HG02623 (cell line): ENCODE results near the gene DNAJA4.
"Not testable (repeated sequence)": the region's sequence is repeated elsewhere in the genome, so short reads cannot be mapped to it uniquely, and the experiment has no call there.

Experiments
- ATAC-seq: cut with Tn5 transposase; IDR thresholded peaks from one replicate; pipeline ENCODE4 v1.9.1; 2021; ENCODE audit warnings: moderate library complexity; ENCODE audit not compliant: unreplicated experiment

The DNAJA4 gene

GRCh38 chr15:78243491-78243941 is 20.8 kb upstream of the DNAJA4 start:
- no peak for ATAC-seq

DNA sequence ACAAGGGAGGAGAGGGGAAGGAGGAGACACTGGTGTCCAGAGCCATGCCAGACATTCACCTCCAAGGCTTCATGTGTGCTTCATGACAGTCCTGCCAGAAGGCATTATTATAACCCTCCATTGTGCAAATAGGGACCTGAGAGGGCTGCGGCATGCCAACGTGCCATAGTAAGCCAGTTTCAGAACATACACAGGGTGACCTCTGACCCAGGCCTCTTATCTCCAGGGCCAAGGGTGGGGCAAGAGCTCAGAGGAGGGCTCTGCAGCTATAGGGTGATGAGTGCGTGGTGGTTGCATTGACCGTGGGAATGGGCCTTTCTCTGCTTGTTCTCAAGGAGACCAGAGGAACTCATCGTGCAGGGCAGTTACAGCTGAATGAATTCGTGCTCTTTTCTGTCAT is 20.3 kb upstream of the DNAJA4 start:
- ATAC-seq, result no peak

- no peak for ATAC-seq
These were observed 19.5 kb upstream of the DNAJA4 start for GRCh38 chr15:78244893-78245292.

DNA sequence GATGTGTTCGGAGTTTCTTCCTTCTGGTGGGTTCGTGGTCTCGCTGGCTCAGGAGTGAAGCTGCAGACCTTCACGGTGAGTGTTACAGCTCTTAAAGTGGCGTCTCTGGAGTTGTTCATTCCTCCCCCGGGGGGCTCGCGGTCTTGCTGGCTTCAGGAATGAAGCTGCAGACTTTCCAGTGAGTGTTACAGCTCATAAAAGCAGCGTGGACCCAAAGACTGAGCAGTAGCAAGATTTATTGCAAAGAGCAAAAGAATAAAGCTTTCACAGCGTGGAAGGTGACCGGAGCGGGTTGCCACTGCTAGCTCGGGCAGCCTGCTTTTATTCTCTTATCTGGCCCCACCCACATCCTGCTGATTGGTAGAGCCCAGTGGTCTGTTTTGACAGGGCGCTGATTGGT is 19.0 kb upstream of the DNAJA4 start:
- ATAC-seq, result not testable (repeated sequence)

GRCh38 chr15:78245976-78246620 is 18.3 kb upstream of the DNAJA4 start:
- not testable (repeated sequence) for ATAC-seq

GRCh38 chr15:78247911-78248310 is 16.5 kb upstream of the DNAJA4 start:
- ATAC-seq, result no peak

DNA sequence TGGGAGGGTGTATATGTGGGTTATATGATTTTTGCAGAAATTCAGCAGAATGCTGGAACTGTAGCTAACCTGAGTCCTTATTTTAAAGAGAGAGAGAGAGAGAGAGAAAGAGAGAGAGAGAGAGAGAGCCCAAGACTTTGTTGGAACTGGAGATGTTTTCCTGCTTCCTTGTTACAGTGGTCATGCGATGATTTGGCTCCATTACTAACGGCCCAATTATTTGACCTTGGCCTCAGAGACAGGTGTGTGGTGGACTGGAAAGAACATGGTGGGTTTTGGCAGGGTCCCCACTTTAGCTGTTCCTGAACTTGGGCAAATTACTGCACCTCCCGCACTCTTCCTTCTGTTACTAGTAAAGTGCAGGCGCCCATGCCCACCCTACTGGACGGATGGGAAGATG is 15.2 kb upstream of the DNAJA4 start:
- ATAC-seq, result no peak

DNA sequence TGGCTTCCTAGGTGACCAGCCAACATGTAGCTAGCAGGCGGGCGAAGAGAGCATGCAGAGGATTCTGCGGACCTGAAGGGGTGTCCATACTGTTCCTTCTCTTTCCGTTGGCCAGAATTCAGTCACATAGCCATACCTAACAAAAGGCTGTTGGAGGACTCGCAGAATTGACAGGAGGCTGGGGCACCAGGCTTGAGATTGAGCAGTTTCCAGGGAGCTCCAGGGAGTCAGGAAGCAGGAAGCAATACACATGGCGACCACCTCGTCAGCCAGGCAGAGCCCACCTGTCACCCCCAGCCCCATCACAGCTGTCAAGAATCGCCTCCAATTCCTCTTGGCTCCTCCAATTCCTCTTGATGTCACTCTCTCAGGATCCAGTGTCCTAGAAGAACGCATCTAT is 13.2 kb upstream of the DNAJA4 start:
- no peak for ATAC-seq

GRCh38 chr15:78255421-78256043 is 8.8 kb upstream of the DNAJA4 start:
- no peak for ATAC-seq

DNA sequence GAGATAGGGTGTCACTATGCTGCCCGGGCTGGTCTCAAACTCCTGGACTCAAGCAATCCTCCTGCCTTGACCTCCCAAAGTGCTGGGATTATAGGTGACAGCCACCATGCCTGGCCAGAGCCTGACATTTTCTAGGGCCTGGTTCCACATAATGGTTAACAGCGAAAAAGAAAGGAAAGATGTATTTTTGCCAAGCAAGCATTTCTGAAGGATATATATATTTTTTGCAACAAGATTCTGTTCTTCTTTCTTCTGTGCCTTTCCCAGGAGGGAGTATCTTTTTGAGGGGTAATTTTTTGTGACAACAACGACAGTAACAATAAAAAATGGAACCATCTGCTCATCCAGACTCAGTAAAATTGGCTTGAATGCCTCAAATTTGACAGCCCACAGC is 8.3 kb upstream of the DNAJA4 start:
- no peak for ATAC-seq

DNA sequence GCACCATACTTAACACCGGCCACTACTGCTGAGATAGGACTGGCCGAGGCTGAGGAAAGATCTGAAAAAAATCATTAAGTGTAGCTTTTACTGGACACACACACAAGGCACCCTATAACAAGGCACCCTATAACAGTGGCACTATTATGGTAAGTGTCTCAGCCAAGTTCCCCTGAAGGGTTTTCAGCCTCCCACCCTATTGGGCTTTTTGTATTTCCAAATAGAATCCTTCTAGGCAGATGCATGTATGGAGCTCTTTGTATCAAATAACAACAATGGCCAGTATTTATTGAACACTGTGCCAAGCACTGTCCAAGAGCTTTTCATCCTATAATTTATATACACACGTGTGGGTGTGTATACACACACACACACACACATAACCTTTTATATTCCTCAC is 6.7 kb upstream of the DNAJA4 start:
- no peak for ATAC-seq

GRCh38 chr15:78259232-78259631 is 5.1 kb upstream of the DNAJA4 start:
- no peak for ATAC-seq

GRCh38 chr15:78260489-78260888 is 3.9 kb upstream of the DNAJA4 start:
- no peak for ATAC-seq

GRCh38 chr15:78261062-78261461 is 3.3 kb upstream of the DNAJA4 start:
- no peak for ATAC-seq

DNA sequence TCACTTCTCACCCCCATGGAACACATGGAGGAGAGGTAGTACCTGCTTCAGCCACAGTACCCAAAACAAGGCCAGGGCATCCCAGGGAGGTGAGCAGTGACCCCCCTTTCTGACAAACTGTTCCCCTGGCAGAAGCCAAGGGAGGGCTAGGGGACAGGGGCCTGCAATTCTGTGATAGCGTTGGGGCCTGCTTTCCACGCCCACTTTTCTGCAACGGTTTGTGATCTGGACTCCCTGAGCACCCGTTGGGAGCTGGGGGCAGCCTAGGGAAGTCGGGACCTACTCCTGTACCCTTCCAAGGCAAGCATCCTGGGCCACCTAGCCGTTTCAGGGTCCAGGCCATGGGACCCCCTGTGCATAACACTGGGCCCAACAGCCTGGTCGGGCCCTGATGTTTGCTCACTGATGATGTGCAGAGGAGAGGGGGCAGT is 996 bp upstream of the DNAJA4 start:
- ATAC-seq, result no peak

DNA sequence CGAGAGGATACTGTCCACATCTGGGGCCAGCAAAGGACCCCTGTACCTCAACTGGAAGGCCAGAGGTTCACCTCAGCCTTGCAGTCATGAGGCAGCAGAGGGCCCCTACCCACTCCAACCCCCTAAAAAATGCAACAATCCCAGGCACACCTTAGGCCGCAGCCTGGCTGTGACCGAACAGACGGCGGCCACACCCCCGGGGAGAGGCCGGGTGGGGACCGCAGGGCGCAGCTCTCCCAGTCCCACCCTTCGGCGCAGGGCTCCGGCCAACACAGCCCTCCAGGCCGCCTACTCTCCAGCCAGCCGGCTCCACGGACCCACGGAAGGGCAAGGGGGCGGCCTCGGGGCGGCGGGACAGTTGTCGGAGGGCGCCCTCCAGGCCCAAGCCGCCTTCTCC is 457 bp upstream of the DNAJA4 start:
- no peak for ATAC-seq

- no peak for ATAC-seq
These were observed 737 bp downstream of the DNAJA4 start for GRCh38 chr15:78265137-78265460.

DNA sequence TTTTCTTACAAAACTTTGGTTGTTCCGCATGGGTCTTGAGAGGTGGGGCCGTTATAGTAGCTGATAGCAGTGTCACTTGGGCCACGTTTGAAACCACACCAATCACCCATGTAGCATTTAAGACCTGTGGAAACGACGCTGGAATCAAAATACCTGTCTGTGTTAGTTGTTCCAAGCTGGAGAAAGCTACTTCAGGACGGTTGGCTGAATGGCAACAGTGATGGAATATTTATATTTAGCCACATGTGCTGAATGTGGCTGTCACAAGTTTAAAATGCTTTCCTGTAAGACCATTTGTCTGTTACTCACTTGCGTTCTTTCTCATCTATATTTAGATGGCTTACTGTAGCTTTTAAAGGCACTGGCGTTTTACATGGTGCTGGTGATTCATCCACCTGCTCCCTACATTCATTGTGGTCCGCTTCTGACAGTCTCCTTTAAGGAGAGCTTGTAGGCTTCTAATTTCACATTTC is 1.4 kb downstream of the DNAJA4 start:
- no peak for ATAC-seq

DNA sequence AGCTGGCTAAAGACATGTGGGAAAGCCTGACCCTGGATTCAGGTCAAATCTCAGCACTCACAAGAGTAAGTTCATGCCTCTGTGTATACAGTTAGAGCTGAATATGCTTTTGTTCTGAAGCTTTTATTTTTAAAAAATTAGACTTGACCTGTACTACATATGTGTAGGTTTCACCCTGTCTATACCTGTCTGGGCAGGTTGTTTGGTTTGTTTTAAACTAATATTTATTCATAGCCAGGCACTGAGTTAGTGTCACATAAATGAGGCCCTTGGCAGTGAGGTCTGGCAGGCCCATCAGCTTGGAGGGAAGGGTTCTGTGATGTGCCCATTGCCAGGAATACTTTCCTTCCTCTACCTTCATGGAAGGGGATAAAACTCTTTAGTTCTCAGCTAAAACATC is 1.9 kb downstream of the DNAJA4 start:
- ATAC-seq, result no peak

GRCh38 chr15:78266806-78267205 is 2.4 kb downstream of the DNAJA4 start:
- ATAC-seq, result no peak

DNA sequence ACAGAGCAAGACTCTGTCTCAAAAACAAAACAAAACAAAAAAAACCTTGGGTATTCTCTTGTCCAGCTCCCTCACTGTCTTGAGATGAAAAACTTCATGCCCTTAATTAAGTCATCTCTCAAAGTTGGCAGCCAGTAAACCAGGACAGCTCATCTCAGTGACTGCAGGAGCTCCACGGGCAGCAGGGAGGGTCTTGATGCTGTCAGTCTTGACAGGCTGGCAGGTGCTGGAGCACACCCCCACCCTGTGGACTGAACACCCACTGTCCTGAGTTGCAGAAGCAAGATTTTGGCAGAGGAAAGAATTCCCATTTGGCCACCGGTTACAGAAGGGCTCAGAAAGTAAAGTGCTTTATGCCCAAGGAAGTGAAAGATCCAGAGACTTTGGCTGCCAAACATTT is 8.0 kb downstream of the DNAJA4 start:
- no peak for ATAC-seq

DNA sequence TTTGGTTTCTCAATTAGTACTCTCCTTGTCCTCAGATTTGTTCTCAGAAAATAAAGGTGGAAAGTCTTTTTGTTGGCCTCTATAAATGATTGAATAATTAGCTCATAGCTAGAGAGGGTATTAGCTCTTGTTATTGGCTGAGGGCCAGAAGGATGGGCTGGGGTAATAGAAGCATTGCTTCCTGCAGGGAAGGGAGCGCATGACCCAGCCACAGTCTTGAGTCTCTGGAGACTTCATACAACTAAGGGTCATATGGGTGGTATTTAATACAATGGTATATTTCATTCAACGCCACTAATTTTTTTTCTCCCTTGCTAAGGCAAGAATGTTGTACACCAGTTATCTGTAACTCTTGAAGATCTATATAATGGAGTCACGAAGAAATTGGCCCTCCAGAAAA is 8.4 kb downstream of the DNAJA4 start:
- ATAC-seq, result no peak

GRCh38 chr15:78274994-78275393 is 10.6 kb downstream of the DNAJA4 start:
- ATAC-seq, result no peak
